SJSA1 (cell line): ENCODE results near the gene RELL1. TPM values are rescaled to one million over a fixed set of nuclear protein-coding genes. Genes with fewer than 3 reads are reported as not detected.

Experiments
- DNase-seq, 2 experiments: peaks; one replicate each; pipeline ENCODE4 v3.0.0-alpha.2; 2015 to 2020; ENCODE audit warnings: low spot score in 2 of 2, low read depth in 1 of 2
- H3K27ac ChIP-seq: fragments of 250-450 bp; sonication (Bioruptor Pico); 2 replicates; pipeline ENCODE4 v1.5.1; 2020; ENCODE audit warnings: mild to moderate bottlenecking, moderate library complexity
- H3K27me3 ChIP-seq: fragments of 250-450 bp; sonication (Bioruptor Pico); replicated peaks from 2 replicates; pipeline ENCODE4 v1.5.1; 2020; ENCODE audit warnings: mild to moderate bottlenecking, moderate library complexity
- H3K36me3 ChIP-seq: fragments of 250-450 bp; sonication (Bioruptor Pico); 2 replicates; pipeline ENCODE4 v1.5.1; 2020; ENCODE audit warnings: mild to moderate bottlenecking
- H3K4me1 ChIP-seq: fragments of 250-450 bp; sonication (Bioruptor Pico); replicated peaks from 2 replicates; pipeline ENCODE4 v1.6.1; 2021; ENCODE audit warnings: mild to moderate bottlenecking
- H3K4me3 ChIP-seq: fragments of 250-450 bp; sonication (Bioruptor Pico); 2 replicates; pipeline ENCODE4 v1.5.1; 2020; ENCODE audit warnings: mild to moderate bottlenecking
- H3K9me3 ChIP-seq: fragments of 250-450 bp; sonication (Bioruptor Pico); replicated peaks from 2 replicates; pipeline ENCODE4 v1.5.1; 2020; ENCODE audit warnings: mild to moderate bottlenecking
- total RNA-seq: library from RNA; depleted of rRNA; stranded (reverse); fragments of >200 nt; shearing (Covaris generic); gene quantifications from 2 replicates; pipeline ENCODE4 v1.2.3, GENCODE V29; 2014

RELL1 gene
- total RNA-seq, 1 experiment from 2014 or later: 62.2 TPM

DNA sequence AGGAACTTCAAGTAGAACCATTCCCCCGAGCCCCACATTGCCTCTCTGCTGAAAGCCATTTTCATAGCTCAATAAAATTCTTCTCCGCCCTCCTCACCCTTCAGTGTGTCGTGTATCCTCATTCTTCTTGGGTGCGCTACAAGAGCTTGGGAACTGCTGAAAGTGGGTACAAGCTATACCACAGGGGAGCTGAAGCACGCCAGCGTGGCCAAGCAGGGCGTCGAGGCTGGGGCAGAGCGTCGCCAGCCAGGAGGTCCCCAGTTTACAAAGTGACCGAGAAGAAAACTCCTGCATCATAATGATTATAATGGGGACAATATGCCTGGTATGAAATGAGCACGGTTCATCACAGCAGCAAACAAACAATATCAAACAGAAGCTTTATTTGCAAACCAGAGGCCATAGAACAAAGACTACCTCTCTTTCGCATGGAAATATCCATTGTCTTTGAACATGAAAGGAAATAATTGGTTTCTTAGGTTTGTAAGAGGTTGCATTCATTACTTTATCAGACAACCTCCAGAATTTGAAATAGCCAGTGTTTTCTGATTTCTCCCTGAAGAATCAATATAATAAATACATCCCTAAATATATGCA, 34.3 kb downstream of the RELL1 start:
- no peaks in the 10 kb centered on the region for H3K27me3 ChIP-seq
- H3K4me3 ChIP-seq: no peak overlapping the region
- H3K36me3 ChIP-seq: peaks cover 9% of the 10 kb centered on the region
- H3K9me3 ChIP-seq: no peaks in the 10 kb centered on the region
- H3K27ac ChIP-seq: no peak overlapping the region
- DNase-seq: no peak
- H3K4me1 ChIP-seq: peaks cover 19% of the 10 kb centered on the region

DNA sequence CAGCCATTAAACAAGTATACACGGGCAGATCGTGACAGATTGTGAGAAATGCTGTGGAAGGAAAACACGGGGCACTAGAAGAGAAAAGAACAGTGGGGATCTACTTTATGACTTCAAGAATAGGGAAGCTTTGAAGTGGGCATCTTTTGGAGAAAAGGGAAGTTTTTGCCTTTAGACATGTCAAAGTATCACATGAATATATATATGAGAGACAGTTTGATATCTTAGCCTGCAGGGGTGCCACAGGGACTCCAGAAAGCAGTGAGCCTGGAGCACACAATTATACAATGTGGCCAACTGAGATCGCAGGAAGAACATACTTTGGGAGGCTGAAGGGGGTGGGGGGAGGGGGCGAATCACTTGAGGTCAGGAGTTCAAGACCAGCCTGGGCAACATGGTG, 35.7 kb downstream of the RELL1 start:
- Histone ChIP-seq H3K27me3 (no peaks in the 10 kb centered on the region), H3K27ac (no peak overlapping the region), H3K36me3 (peaks cover 13% of the 10 kb centered on the region), H3K4me3 (no peak overlapping the region), H3K4me1 (peaks cover 19% of the 10 kb centered on the region), H3K9me3 (no peaks in the 10 kb centered on the region)
- DNase-seq: no peak

DNA sequence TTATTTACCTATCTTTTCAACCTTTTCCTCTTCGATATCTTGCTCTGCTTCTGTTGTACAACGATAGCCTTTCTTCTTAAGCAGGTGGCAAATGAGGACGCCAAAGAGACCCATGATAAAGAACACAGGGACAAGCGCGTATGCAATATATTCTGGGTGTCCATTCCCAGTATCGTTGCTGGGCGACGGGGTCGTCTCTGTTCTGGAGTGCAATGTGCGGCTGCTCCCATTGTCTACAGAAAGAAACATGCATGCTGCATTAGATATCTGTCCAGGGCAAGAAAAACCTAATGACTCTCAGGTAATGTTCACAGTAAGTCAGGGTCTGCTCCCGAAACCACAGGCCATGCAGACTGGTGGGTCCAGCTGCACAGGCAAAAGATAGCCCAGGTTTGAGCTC, 36.9 kb downstream of the RELL1 start:
- DNase-seq: no peak
- Histone ChIP-seq H3K9me3 (no peaks in the 10 kb centered on the region), H3K27ac (no peak overlapping the region), H3K27me3 (no peaks in the 10 kb centered on the region), H3K36me3 (peaks cover 13% of the 10 kb centered on the region), H3K4me3 (no peak overlapping the region), H3K4me1 (peaks cover 19% of the 10 kb centered on the region)

DNA sequence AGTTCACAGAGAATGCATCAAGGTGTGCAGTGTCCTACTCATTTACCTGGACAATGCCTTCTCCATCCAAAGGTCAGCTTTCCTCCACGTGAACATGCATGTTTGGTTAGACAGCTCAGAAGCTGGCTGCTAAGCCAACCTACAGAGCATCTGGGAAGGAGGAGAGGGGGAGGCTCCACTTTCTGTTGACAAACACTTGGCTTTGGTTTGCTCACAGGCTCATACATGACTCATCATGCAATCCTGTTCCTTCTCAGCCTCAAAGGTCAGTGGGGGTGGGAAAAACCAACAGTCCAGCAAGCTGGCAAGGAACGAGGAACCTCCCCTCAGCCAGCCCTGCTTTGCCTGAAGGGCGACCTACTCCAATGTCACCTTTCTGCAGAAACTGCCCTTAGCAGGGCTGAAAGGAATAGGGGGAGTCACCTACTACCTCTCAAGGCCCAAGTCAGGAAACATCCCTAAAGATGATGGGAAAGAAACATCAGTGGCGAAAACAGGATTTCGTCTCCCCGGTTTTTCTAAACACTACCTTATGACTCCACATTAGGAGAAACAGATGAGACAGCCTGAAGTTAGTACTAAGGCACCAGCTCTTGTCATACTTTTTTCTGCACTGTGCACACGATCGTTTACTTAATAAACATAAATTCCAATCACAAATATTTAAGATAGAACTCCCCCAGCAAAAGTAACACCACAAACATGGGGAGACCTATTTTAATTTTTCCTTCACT, 37.9 kb downstream of the RELL1 start:
- Histone ChIP-seq H3K9me3 (no peaks in the 10 kb centered on the region), H3K36me3 (peaks cover 13% of the 10 kb centered on the region), H3K27ac (peak overlapping the region; percentile 69), H3K4me1 (peaks cover 19% of the 10 kb centered on the region), H3K27me3 (no peaks in the 10 kb centered on the region), H3K4me3 (no peak overlapping the region)
- DNase-seq: peak; percentile 66 to 75

DNA sequence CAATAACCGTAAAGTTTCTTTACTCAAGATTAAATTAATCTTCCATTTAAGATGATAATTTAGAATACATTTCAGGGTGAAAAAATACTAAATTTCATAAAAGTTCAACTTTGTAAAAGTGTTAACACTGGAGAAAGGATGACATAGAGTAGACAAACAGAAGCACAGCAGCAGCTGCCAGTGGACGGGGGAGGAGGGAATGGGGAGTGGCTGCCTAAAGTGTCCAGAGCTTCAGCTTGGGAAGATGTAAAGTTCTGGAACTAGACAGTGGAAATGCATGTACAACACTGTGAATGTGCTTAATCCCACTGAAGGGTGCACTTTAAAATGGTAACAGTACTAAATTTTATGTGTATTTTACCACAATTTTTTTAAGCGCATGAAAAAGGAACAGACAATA, 39.9 kb downstream of the RELL1 start:
- Histone ChIP-seq H3K27ac (no peak overlapping the region), H3K27me3 (no peaks in the 10 kb centered on the region), H3K4me1 (peaks cover 19% of the 10 kb centered on the region), H3K4me3 (no peak overlapping the region), H3K9me3 (no peaks in the 10 kb centered on the region), H3K36me3 (peaks cover 13% of the 10 kb centered on the region)
- DNase-seq: no peak

DNA sequence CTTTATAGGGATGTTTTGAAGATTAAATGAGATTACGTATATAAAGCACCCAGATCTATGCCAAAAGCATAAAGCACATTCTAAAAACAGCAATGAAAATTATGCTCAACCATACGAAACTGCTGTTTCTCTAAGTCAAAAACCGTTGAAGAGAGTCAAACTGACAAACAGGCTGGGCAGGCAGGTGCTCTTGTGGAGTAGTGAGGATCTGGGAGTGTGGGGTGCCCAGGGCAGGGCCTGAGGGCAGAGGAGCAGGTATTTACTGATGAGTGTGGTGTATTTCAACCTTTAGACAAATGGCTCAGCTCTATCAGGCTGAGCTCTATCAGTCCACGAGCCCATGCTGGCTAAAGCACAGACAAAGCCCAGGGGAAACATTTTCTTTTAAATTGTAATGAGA, 40.4 kb downstream of the RELL1 start:
- Histone ChIP-seq H3K27me3 (no peaks in the 10 kb centered on the region), H3K27ac (no peak overlapping the region), H3K9me3 (no peaks in the 10 kb centered on the region), H3K36me3 (peaks cover 13% of the 10 kb centered on the region), H3K4me3 (no peak overlapping the region), H3K4me1 (peaks cover 19% of the 10 kb centered on the region)
- no peak for DNase-seq

DNA sequence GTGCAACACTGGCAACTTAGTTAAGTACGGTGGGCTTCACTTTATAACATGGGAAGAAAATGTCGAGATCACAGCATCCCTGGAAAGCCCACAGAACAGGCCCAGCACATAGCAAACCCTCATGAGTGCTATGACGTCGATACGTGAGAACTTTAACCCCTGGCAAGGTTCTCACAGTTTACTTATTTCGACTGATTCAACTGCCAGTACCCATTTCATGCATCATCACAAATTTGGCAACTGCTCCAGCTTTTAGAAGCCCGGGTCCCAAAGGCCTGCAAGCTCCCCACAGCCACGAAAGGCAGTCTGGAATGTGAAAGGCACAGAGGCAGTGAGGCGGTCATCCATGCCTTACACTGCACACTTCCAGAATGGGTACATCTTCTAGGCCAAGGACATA, 41.2 kb downstream of the RELL1 start:
- peaks cover 15% of the 10 kb centered on the region for H3K4me1 ChIP-seq
- H3K27ac ChIP-seq: no peak overlapping the region
- no peak for DNase-seq
- H3K36me3 ChIP-seq: peaks cover 13% of the 10 kb centered on the region
- no peaks in the 10 kb centered on the region for H3K27me3 ChIP-seq
- no peak overlapping the region for H3K4me3 ChIP-seq
- no peaks in the 10 kb centered on the region for H3K9me3 ChIP-seq

DNA sequence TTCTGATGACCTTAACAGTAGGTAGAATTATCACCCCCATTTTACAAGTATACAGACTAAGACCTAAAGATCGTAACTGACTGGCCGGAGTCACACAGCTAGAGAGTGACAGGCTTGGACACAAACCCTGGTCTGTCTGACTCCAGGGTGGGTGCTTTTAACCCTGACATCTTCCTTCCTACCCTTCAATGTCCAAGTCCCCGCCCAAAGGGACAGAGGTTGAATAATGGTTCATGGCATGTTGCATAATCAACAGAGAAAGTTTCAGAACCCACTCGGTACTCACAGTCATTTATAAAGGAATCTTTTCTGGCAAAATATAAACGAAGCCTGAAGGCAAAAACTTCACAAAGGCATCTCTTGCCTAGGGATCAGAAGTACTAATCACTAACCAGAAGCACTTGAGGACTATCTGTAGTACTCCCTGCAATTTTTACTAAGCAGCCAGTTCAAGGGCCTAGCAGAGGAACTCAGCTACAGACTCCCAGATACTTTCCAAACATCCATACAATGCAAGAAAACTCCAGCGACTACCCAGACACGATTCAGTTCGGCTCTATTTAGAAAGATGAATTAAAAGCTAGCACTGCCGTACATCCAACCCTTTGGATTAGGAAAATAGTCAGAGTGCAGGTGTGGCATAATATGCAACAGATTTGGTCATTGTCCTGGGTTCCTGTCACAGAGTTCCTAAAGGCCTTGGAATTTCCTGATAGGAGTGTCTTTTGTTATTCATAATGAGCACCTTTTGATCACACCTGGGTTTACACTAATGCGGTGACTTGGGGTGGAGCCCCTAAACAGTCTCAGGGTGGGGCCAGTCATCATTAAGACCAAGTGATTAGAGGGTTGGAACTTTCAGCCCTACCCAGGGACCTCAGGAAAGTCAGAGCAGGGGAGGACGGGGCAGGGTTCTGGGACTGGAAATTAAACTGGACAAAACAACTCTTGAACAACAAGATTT, 44.0 kb downstream of the RELL1 start:
- no peaks in the 10 kb centered on the region for H3K9me3 ChIP-seq
- H3K27ac ChIP-seq: no peak overlapping the region
- no peaks in the 10 kb centered on the region for H3K27me3 ChIP-seq
- no peaks in the 10 kb centered on the region for H3K4me1 ChIP-seq
- peaks cover 6% of the 10 kb centered on the region; the same call in 1 of the 2 replicates for H3K36me3 ChIP-seq
- DNase-seq: no peak
- H3K4me3 ChIP-seq: no peak overlapping the region

DNA sequence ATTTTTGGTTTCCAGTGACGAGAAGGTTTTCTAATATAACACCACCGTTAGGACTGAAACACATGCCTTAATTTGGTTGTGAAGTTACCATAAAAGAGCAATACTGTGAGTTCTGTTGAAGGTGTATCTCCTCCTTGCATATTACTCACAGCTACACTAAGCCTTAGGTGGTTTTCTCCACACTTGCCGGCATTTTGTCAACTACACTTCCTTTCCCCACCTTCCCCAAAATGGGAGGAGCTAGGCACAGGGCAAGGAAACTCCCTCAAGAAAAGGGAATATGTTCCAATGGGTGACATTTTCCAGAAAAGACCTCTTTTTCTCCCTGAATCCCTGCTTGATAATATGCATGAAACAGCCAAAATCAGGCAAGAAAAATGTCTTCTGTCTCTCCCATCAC, 44.8 kb downstream of the RELL1 start:
- H3K4me1 ChIP-seq: no peaks in the 10 kb centered on the region
- no peak for DNase-seq
- H3K27me3 ChIP-seq: no peaks in the 10 kb centered on the region
- 0 out of 2 replicates have a peak, but pooled peaks cover 2% of the 10 kb centered on the region for H3K36me3 ChIP-seq
- H3K9me3 ChIP-seq: no peaks in the 10 kb centered on the region
- no peak overlapping the region for H3K27ac ChIP-seq
- H3K4me3 ChIP-seq: no peak overlapping the region

DNA sequence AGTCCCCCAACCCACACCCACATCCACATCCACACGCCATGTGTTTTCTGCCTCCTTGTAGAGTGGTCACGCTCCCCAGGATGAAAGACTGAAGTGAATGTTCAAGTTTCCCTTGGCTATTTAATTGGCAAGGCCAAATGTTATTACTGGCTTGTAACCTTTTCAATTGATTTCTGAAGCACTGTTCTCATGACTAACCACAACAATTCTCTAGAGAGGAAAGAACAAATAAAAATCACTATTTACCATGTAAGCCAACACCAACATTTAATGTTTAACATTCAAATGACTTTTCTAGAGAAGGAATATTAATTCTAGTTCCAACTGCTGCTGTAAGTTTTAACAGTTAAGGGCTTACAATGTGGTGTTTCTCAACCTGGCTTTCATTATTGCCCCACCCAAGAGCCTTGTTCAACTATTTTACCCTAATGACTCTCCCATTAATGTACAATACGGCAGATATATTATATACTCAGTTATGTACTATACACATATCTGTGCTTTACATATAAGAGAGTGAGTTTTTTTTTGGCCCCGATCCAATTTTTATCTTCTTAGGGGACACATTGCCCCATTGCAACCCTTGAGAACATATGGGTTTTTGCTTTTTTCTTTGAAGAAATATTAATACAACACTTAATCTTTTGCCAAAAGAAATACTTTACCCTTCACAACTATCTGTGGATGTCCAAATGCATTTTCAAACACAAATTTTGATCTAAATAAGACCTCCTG, 46.5 kb downstream of the RELL1 start:
- H3K4me1 ChIP-seq: no peaks in the 10 kb centered on the region
- no peak overlapping the region for H3K4me3 ChIP-seq
- DNase-seq: no peak
- no peaks in the 10 kb centered on the region for H3K36me3 ChIP-seq
- H3K27ac ChIP-seq: no peak overlapping the region
- H3K9me3 ChIP-seq: no peaks in the 10 kb centered on the region
- no peaks in the 10 kb centered on the region for H3K27me3 ChIP-seq

DNA sequence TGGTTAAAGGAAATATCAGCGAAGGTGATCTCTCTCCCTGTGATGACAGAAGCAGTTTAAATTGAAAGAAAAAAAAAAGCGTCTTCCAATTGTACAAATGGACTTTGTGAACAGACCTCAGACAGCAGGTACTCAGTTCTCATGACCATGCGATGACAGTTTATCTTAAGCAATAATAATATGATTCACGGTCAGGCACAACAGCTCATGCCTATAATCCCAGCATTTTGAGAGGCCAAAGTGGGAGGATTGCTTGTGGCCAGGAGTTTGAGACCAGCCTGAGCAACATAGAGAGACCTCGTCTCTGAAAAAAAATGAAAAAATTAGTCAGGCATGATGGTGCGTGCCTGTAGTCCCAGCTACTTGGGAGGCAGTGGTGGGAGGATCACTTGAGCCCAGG, 51.0 kb downstream of the RELL1 start:
- Histone ChIP-seq H3K4me3 (no peak overlapping the region), H3K27ac (no peak overlapping the region)
- DNase-seq: no peak

DNA sequence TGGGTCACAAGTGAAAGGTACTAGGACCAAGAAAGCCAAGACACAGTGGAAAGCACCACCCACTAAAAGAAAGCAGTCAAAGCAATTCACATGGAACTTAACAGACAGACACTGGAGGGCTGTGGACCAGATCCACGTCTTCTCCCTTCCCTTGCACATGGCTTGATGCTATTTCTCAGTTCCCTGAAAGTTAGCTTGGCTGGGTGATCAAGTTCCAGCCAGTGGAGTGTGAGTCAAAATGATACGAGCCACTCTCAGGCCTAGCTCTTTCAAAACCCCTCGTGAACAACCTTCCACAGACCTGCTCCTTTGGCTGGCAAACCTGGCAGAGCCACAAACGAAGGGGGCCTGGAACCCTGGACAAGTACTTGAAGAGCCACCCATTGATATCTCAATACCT, 52.0 kb downstream of the RELL1 start:
- Histone ChIP-seq H3K4me1 (peaks cover 1% of the 10 kb centered on the region; the same call in 1 of the 2 replicates), H3K27ac (no peak overlapping the region)
- no peak for DNase-seq

More for the DNA sequence above, 51.0 kb downstream of the RELL1 start:
- Histone ChIP-seq H3K4me1 (no peaks in the 10 kb centered on the region), H3K9me3 (no peaks in the 10 kb centered on the region), H3K36me3 (no peaks in the 10 kb centered on the region), H3K27me3 (no peaks in the 10 kb centered on the region)

DNA sequence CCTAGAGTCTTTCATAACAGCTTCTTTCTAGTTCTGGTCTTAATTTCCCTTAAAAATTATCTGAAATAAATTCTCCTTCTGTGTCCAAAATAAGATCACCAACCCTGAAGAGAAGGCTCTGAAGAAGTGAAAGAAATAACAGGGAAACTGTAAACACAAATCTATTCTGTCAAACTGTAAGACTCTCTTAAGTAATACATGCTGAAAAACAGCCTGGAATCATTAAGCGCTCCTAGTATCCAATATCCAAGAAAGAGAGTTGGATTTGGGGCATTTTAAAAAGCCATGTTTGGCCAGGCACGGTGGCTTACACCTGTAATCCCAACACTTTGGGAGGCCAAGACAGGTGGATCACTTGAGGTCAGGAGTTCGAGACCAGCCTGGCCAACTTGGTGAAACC, 53.3 kb downstream of the RELL1 start:
- Histone ChIP-seq H3K4me1 (peaks cover 5% of the 10 kb centered on the region; the same call in 1 of the 2 replicates), H3K27me3 (no peaks in the 10 kb centered on the region), H3K36me3 (peaks cover 4% of the 10 kb centered on the region), H3K4me3 (no peak overlapping the region), H3K9me3 (no peaks in the 10 kb centered on the region), H3K27ac (no peak overlapping the region)
- DNase-seq: no peak

More for the DNA sequence above, 52.0 kb downstream of the RELL1 start:
- Histone ChIP-seq H3K27me3 (no peaks in the 10 kb centered on the region), H3K9me3 (no peaks in the 10 kb centered on the region), H3K36me3 (peaks cover 2% of the 10 kb centered on the region; the same call in 1 of the 2 replicates), H3K4me3 (no peak overlapping the region)
